H9 (cell line): Measurements from ENCODE around the gene PDXK. TPM values are rescaled to one million over a fixed set of nuclear protein-coding genes. Genes with fewer than 3 reads are reported as not detected.

Source experiments
- DNase-seq: peaks from one replicate; pipeline ENCODE4 v3.0.0-alpha.2; 2017
- H2AFZ ChIP-seq: one replicate; pipeline ENCODE4 v1.6.1; 2013; ENCODE audit warnings: mild to moderate bottlenecking, low read length, control low read depth, moderate library complexity
- H2AK5ac ChIP-seq: 2 replicates; pipeline ENCODE4 v1.6.1; 2013; ENCODE audit warnings: low read length, control low read depth, mixed read lengths; ENCODE audit not compliant: insufficient read length
- H2BK120ac ChIP-seq: one replicate; pipeline ENCODE4 v1.6.1; 2013; ENCODE audit warnings: low read depth, mild to moderate bottlenecking, low read length, control low read depth, inconsistent platforms; ENCODE audit not compliant: poor library complexity, severe bottlenecking
- H2BK12ac ChIP-seq: 2 replicates; pipeline ENCODE4 v1.6.1; 2013; ENCODE audit warnings: low read length, control low read depth, mixed read lengths, low read depth; ENCODE audit not compliant: insufficient read length
- H2BK15ac ChIP-seq: 2 replicates; pipeline ENCODE4 v1.6.1; 2013; ENCODE audit warnings: low read depth, low read length, control low read depth
- H2BK20ac ChIP-seq: one replicate; pipeline ENCODE4 v1.6.1; 2013; ENCODE audit warnings: low read depth, mild to moderate bottlenecking, low read length, control low read depth, inconsistent platforms; ENCODE audit not compliant: poor library complexity, severe bottlenecking
- H2BK5ac ChIP-seq: 2 replicates; pipeline ENCODE4 v1.6.1; 2013; ENCODE audit warnings: low read length, control low read depth, mixed read lengths; ENCODE audit not compliant: insufficient read length
- H3K14ac ChIP-seq: 2 replicates; pipeline ENCODE4 v1.6.1; 2013; ENCODE audit warnings: low read length, control low read depth; ENCODE audit not compliant: insufficient read depth
- H3K18ac ChIP-seq: 2 replicates; pipeline ENCODE4 v1.6.1; 2013; ENCODE audit warnings: low read depth, mild to moderate bottlenecking, mixed read lengths, low read length, control low read depth; ENCODE audit not compliant: insufficient read length
- H3K23ac ChIP-seq: 2 replicates; pipeline ENCODE4 v1.6.1; 2013; ENCODE audit warnings: low read length, control low read depth, mixed read lengths, low read depth; ENCODE audit not compliant: insufficient read length
- H3K23me2 ChIP-seq: 2 replicates; pipeline ENCODE4 v1.6.1; 2013; ENCODE audit warnings: low read depth, mild to moderate bottlenecking, mixed read lengths, low read length, control low read depth; ENCODE audit not compliant: insufficient read length, poor library complexity, severe bottlenecking
- H3K27ac ChIP-seq: 2 replicates; pipeline ENCODE4 v1.5.1; 2013; ENCODE audit warnings: low read length, control low read depth, mixed read lengths, low read depth; ENCODE audit not compliant: insufficient read length
- H3K27me3 ChIP-seq: 2 replicates; pipeline ENCODE4 v1.6.1; 2013; ENCODE audit warnings: low read length, control low read depth, inconsistent platforms; ENCODE audit not compliant: insufficient read depth
- H3K4ac ChIP-seq: 2 replicates; pipeline ENCODE4 v1.6.1; 2013; ENCODE audit warnings: low read depth, mild to moderate bottlenecking, control low read depth, inconsistent platforms, low read length, moderate library complexity
- H3K4me1 ChIP-seq: 2 replicates; pipeline ENCODE4 v1.6.1; 2013; ENCODE audit warnings: low read length, control low read depth, inconsistent platforms; ENCODE audit not compliant: insufficient read depth
- H3K4me2 ChIP-seq: 2 replicates; pipeline ENCODE4 v1.6.1; 2013; ENCODE audit warnings: low read length, control low read depth, mixed read lengths; ENCODE audit not compliant: insufficient read length, insufficient read depth
- H3K56ac ChIP-seq: 2 replicates; pipeline ENCODE4 v1.6.1; 2013; ENCODE audit warnings: low read depth, mild to moderate bottlenecking, mixed read lengths, low read length, control low read depth; ENCODE audit not compliant: insufficient read length
- H3K79me1 ChIP-seq: 2 replicates; pipeline ENCODE4 v1.6.1; 2013; ENCODE audit warnings: low read depth, mild to moderate bottlenecking, moderate library complexity, low read length, control low read depth, inconsistent platforms; ENCODE audit not compliant: insufficient read depth, poor library complexity, severe bottlenecking
- H3K79me2 ChIP-seq: 2 replicates; pipeline ENCODE4 v1.6.1; 2013; ENCODE audit warnings: low read length, control low read depth, inconsistent platforms; ENCODE audit not compliant: insufficient read depth
- H3K9ac ChIP-seq: 2 replicates; pipeline ENCODE4 v1.6.1; 2013; ENCODE audit warnings: low read length, control low read depth, mixed read lengths; ENCODE audit not compliant: insufficient read length; ENCODE audit errors: extremely low read depth
- H3K9me3 ChIP-seq: one replicate; pipeline ENCODE4 v1.6.1; 2013; ENCODE audit warnings: low read depth, low read length, inconsistent platforms; ENCODE audit not compliant: control insufficient read depth
- H3T11ph ChIP-seq: one replicate; pipeline ENCODE4 v1.6.1; 2013; ENCODE audit warnings: mild to moderate bottlenecking, low read length, control low read depth, inconsistent platforms
- H4K20me1 ChIP-seq: one replicate; pipeline ENCODE4 v1.6.1; 2013; ENCODE audit not compliant: control insufficient read depth, insufficient read length, insufficient read depth
- H4K5ac ChIP-seq: 2 replicates; pipeline ENCODE4 v1.6.1; 2013; ENCODE audit warnings: low read depth, mild to moderate bottlenecking, mixed read lengths, low read length, control low read depth; ENCODE audit not compliant: insufficient read length
- H4K8ac ChIP-seq: replicated peaks from 2 replicates; pipeline ENCODE4 v1.6.1; 2013; ENCODE audit warnings: low read length, control low read depth, mixed read lengths, low read depth; ENCODE audit not compliant: insufficient read length
- H4K91ac ChIP-seq: 2 replicates; pipeline ENCODE4 v1.6.1; 2013; ENCODE audit warnings: low read depth, mild to moderate bottlenecking, moderate library complexity, mixed read lengths, low read length, control low read depth; ENCODE audit not compliant: insufficient read length
- H3K27ac Mint-ChIP-seq, 3 experiments: 2 replicates in 2 of 3; 3 replicates in 1 of 3; pipeline ENCODE4 v1.8.0; 2020 to 2021; ENCODE audit warnings: mixed read lengths in 3 of 3, mild to moderate bottlenecking in 1 of 3, moderate library complexity in 1 of 3
- H3K27me3 Mint-ChIP-seq: 2 replicates; pipeline ENCODE4 v1.8.0; 2021; ENCODE audit warnings: low read depth, mild to moderate bottlenecking, moderate library complexity, mixed read lengths
- H3K36me3 Mint-ChIP-seq, 3 experiments: 2 replicates in 2 of 3; 3 replicates in 1 of 3; pipeline ENCODE4 v1.8.0; 2020 to 2021; ENCODE audit warnings: low read depth in 3 of 3, mixed read lengths in 3 of 3; ENCODE audit not compliant: insufficient read depth in 1 of 3
- H3K4me1 Mint-ChIP-seq, 2 experiments: 2 replicates each; pipeline ENCODE4 v1.8.0; 2020; ENCODE audit warnings: mixed read lengths in 2 of 2
- H3K4me3 Mint-ChIP-seq, 2 experiments: 2 replicates in 1 of 2; 3 replicates in 1 of 2; pipeline ENCODE4 v1.8.0; 2020 to 2021; ENCODE audit warnings: mild to moderate bottlenecking in 2 of 2, mixed read lengths in 2 of 2, moderate library complexity in 1 of 2
- H3K9me3 Mint-ChIP-seq, 2 experiments: 2 replicates in 1 of 2; 3 replicates in 1 of 2; pipeline ENCODE4 v1.8.0; 2020; ENCODE audit warnings: mild to moderate bottlenecking in 2 of 2, mixed read lengths in 2 of 2, moderate library complexity in 1 of 2
- WGBS: extraction: QIAGEN DNeasy Blood & Tissue Kit; methylation state at CpG from one replicate; pipeline ENCODE4 v1.1.7; 2013; ENCODE audit warnings: missing lambda C conversion rate, low lambda C conversion rate, mixed read lengths; ENCODE audit not compliant: insufficient read length; ENCODE audit errors: extremely low coverage; 5-methylcytosine and 5-hydroxymethylcytosine counted together
- total RNA-seq: library from RNA; stranded (reverse); gene quantifications from 2 replicates; pipeline ENCODE4 v1.2.1, GENCODE V29; 2021
- TF ChIP-seq, protein P1 (sequence below): fragments of 200-600 bp; sonication (generic); conservative IDR thresholded peaks from 3 replicates; pipeline ENCODE4 v1.8.0; 2021; ENCODE audit warnings: antibody characterized with exemption, mild to moderate bottlenecking

The PDXK gene
- total RNA-seq, 1 experiment from 2014 or later, result 109 TPM

DNA sequence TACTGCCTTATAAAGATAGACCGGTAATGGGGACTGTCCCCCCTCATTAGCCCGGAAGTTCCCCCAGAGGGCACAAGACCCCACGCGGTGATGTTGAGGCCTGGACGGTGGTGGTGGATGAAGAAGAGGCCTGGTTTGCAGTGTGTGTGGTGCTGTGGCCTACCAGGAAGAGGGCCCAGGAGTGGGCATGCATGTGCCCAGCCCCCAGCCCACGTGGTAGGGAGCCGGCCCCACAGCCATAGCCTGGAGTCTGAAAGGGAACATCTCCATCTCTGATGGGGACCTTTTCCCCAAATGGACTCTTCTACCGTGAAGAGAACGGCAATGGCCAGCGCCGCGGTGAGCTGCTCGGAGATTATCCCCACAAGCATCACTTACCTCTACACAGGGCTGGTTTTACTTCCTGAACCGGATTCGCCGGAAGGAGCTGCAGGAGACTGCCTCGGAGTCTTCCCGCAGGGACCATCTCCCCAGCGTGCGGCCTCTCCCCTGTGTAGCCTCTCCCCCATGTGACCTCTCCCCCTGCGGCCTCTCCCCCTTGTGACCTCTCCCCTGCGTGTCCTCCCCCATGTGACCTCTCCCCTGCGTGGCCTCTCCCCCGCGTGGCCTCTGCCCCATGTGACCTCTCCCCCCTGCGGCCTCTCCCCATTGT is 91.0 kb downstream of the PDXK start:
- no peaks in the 10 kb centered on the region for H4K20me1 ChIP-seq
- Mint-ChIP-seq H3K4me1 (peaks cover 12 to 19% of the 10 kb centered on the region in 2 experiments), H3K27me3 (no peaks in the 10 kb centered on the region), H3K27ac (no peak overlapping the region), H3K4me3 (no peak overlapping the region), H3K9me3 (no peaks in the 10 kb centered on the region), H3K36me3 (peaks cover 3 to 13% (median 9%) of the 10 kb centered on the region in 3 experiments; a peak in 4 of 7 replicates)
- H3K14ac ChIP-seq, result no peak overlapping the region
- no peak overlapping the region for H4K8ac ChIP-seq
- no peak overlapping the region for H4K91ac ChIP-seq
- no peaks in the 10 kb centered on the region for H3K79me2 ChIP-seq
- TF ChIP-seq, protein P1, sequence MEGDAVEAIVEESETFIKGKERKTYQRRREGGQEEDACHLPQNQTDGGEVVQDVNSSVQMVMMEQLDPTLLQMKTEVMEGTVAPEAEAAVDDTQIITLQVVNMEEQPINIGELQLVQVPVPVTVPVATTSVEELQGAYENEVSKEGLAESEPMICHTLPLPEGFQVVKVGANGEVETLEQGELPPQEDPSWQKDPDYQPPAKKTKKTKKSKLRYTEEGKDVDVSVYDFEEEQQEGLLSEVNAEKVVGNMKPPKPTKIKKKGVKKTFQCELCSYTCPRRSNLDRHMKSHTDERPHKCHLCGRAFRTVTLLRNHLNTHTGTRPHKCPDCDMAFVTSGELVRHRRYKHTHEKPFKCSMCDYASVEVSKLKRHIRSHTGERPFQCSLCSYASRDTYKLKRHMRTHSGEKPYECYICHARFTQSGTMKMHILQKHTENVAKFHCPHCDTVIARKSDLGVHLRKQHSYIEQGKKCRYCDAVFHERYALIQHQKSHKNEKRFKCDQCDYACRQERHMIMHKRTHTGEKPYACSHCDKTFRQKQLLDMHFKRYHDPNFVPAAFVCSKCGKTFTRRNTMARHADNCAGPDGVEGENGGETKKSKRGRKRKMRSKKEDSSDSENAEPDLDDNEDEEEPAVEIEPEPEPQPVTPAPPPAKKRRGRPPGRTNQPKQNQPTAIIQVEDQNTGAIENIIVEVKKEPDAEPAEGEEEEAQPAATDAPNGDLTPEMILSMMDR, result no peak
- H3K79me1 ChIP-seq, result no peaks in the 10 kb centered on the region
- H4K5ac ChIP-seq, result no peak overlapping the region
- no peak overlapping the region for H3K9ac ChIP-seq
- H3K9me3 ChIP-seq, result no peaks in the 10 kb centered on the region
- H2BK12ac ChIP-seq, result no peak overlapping the region
- H2BK5ac ChIP-seq, result no peak overlapping the region
- H3K27ac ChIP-seq, result no peak overlapping the region
- no peak overlapping the region for H2BK15ac ChIP-seq
- DNase-seq, result no peak
- no peak overlapping the region for H2AK5ac ChIP-seq
- no peak overlapping the region for H3K18ac ChIP-seq
- WGBS, result no CpG with 5 or more reads among the region's 26 CpGs
- H2AFZ ChIP-seq, result no peak overlapping the region
- H3K27me3 ChIP-seq, result no peaks in the 10 kb centered on the region
- H3K23ac ChIP-seq, result no peak overlapping the region
- no peak overlapping the region for H2BK120ac ChIP-seq
- no peaks in the 10 kb centered on the region for H3K23me2 ChIP-seq
- H2BK20ac ChIP-seq, result no peak overlapping the region
- no peak overlapping the region for H3K4me2 ChIP-seq
- no peak overlapping the region for H3K56ac ChIP-seq
- H3T11ph ChIP-seq, result no peak overlapping the region
- no peak overlapping the region for H3K4ac ChIP-seq
- no peaks in the 10 kb centered on the region for H3K4me1 ChIP-seq
